Breast epithelium (tissue), 3 donors: ENCODE measurements around the gene TAF10.

Experiments used
- CTCF ChIP-seq, 3 donors: fragments of 450-650 bp; IDR thresholded peaks; one replicate each; pipeline ENCODE4 v1.5.1; 2016 to 2017; ENCODE audit warnings: antibody characterized with exemption in 3 of 3, mild to moderate bottlenecking in 3 of 3, moderate library complexity in 3 of 3
- POLR2A ChIP-seq: fragments of 450-650 bp; IDR thresholded peaks from one replicate; pipeline ENCODE4 v1.6.1; 2016; ENCODE audit warnings: antibody characterized with exemption, mild to moderate bottlenecking, moderate library complexity

DNA sequence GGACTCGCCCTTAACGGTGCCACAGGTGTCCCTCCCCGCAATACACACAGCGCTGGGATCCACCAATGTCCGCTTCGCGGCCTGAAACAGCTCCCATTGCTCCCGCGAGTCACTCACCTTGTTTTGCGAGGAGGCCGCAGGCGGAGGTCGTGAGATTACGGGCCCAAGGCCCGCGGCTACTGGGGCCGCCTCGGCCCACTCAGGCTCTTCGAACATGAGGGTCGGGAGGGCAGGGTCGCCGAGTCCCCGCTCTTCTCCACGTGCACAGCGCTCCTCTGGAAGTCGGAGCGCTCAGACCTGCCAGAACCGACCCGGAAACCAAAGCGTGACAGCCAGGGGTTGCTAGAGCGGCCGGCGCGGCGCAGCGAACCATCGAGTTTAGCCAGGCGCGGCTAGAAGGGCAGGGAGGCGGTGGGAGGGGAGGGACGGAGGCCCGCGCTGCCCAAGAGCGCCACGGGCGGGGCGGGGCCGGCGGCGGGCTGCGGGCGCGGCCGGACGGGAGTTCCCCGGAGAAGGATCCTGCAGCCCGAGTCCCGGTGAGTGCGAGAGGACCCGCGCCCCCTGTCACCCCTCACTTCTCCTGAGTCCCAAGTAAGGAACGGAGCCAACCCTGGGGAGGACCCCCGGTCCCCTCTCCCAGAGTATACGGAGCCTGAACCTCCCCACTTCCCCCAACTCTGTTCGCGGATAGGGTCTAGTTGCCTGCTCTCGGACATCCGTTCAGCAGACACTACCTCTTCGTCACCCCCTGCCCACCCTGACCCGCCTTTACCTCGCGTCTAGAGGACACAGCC lies 8.5 kb downstream of the TAF10 start, which contains the start of the genes ILK and RRP8:
- TF ChIP-seq CTCF (IDR thresholded peaks at IDR 0.05) = no peak
- no peak for TF ChIP-seq POLR2A
